Activated CD4-positive, alpha-beta memory T cell treated with anti-CD3 and anti-CD28 coated beads for 36 hours (primary cell): Measurements from ENCODE around the gene CTNND2. TPM values are rescaled to one million over a fixed set of nuclear protein-coding genes. Genes with fewer than 3 reads are reported as not detected.

ENCODE experiments used
- CTCF ChIA-PET: fragments of 350-600 bp; sonication (Branson Sonifier 250); formaldehyde crosslinking; loops from one replicate; lab custom pipeline; 2021; ENCODE audit warnings: antibody characterized with exemption, inconsistent platforms; lab: Charles Lee
- POLR2A ChIA-PET: fragments of 350-600 bp; sonication (Branson Sonifier 250); formaldehyde crosslinking; loops from one replicate; lab custom pipeline; 2021; ENCODE audit warnings: antibody characterized with exemption; lab: Charles Lee
- DNase-seq: peaks from one replicate; pipeline ENCODE4 v3.0.0-alpha.2; 2020
- H3K27ac Mint-ChIP-seq: one replicate; pipeline ENCODE4 v1.8.0; 2021; ENCODE audit warnings: mixed read lengths
- H3K27me3 Mint-ChIP-seq: one replicate; pipeline ENCODE4 v1.8.0; 2021; ENCODE audit warnings: mixed read lengths
- H3K36me3 Mint-ChIP-seq: one replicate; pipeline ENCODE4 v1.8.0; 2021; ENCODE audit warnings: mixed read lengths
- H3K4me1 Mint-ChIP-seq: one replicate; pipeline ENCODE4 v1.8.0; 2021; ENCODE audit warnings: low read depth, mixed read lengths
- H3K4me3 Mint-ChIP-seq: one replicate; pipeline ENCODE4 v1.8.0; 2021; ENCODE audit warnings: mild to moderate bottlenecking, mixed read lengths
- H3K9me3 Mint-ChIP-seq: one replicate; pipeline ENCODE4 v1.8.0; 2021; ENCODE audit warnings: mixed read lengths
- intact Hi-C: fragments of 100-400 bp; cut with micrococcal nuclease; formaldehyde crosslinking; loops from one replicate; pipeline ENCODE4 v1.15.1; 2023
- total RNA-seq, 2 experiments: library from RNA; stranded (reverse); gene quantifications; one replicate each; pipeline ENCODE4 v1.2.3, GENCODE V29; 2021

The CTNND2 gene
- total RNA-seq, 2 experiments from 2014 or later, result not detected

DNA sequence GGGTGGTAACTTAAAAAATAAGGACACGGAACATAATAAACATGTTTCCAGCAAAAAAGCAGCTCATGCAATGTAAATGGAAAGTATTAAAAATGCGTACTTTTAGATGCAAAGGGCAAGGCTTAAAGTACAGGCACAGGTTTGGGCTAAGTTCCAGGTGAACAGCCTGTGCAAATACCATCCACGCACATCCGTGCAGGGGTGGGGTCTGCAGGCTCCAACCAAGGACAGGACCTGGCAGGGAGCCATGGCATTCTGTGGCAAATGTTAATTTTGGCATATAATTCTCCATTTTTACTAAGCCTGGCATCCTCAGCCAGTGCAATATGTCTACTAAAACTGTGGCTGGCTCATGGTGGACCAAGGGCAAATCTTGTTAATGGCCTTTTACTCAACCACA is 777.4 kb downstream of the CTNND2 start:
- Mint-ChIP-seq H3K27me3 (no peaks in the 10 kb centered on the region), H3K4me3 (no peak overlapping the region), H3K27ac (no peak overlapping the region), H3K9me3 (no peaks in the 10 kb centered on the region), H3K4me1 (no peaks in the 10 kb centered on the region), H3K36me3 (no peaks in the 10 kb centered on the region)
- intact Hi-C loops, result no loop called here
- CTCF ChIA-PET, result no interaction called here
- POLR2A ChIA-PET, result no interaction called here
- DNase-seq, result no peak

GRCh38 chr5:11121885-11122284 is 782.4 kb downstream of the CTNND2 start:
- intact Hi-C loops, result no loop called here
- H3K4me1 Mint-ChIP-seq, result no peaks in the 10 kb centered on the region
- no peaks in the 10 kb centered on the region for H3K27me3 Mint-ChIP-seq
- H3K9me3 Mint-ChIP-seq, result no peaks in the 10 kb centered on the region
- ChIA-PET CTCF (no interaction called here), POLR2A (no interaction called here)
- no peak overlapping the region for H3K27ac Mint-ChIP-seq
- no peaks in the 10 kb centered on the region for H3K36me3 Mint-ChIP-seq
- no peak overlapping the region for H3K4me3 Mint-ChIP-seq
- no peak for DNase-seq

- DNase-seq, result no peak
- ChIA-PET POLR2A (no interaction called here), CTCF (no interaction called here)
- no peak overlapping the region for H3K27ac Mint-ChIP-seq
- H3K4me3 Mint-ChIP-seq, result no peak overlapping the region
- H3K4me1 Mint-ChIP-seq, result no peaks in the 10 kb centered on the region
- no peaks in the 10 kb centered on the region for H3K36me3 Mint-ChIP-seq
- no peaks in the 10 kb centered on the region for H3K27me3 Mint-ChIP-seq
- intact Hi-C loops, result no loop called here
- no peaks in the 10 kb centered on the region for H3K9me3 Mint-ChIP-seq
These were observed 794.1 kb downstream of the CTNND2 start for GRCh38 chr5:11110128-11110527.

- ChIA-PET CTCF (no interaction called here), POLR2A (no interaction called here)
- Mint-ChIP-seq H3K27me3 (no peaks in the 10 kb centered on the region), H3K36me3 (no peaks in the 10 kb centered on the region), H3K4me1 (no peaks in the 10 kb centered on the region), H3K4me3 (no peak overlapping the region), H3K9me3 (no peaks in the 10 kb centered on the region), H3K27ac (no peak overlapping the region)
- DNase-seq, result no peak
- intact Hi-C loops, result no loop called here
These were observed 798.5 kb downstream of the CTNND2 start for GRCh38 chr5:11105696-11106095.

- Mint-ChIP-seq H3K4me1 (no peaks in the 10 kb centered on the region), H3K27ac (no peak overlapping the region), H3K36me3 (no peaks in the 10 kb centered on the region), H3K9me3 (no peaks in the 10 kb centered on the region), H3K4me3 (no peak overlapping the region), H3K27me3 (no peaks in the 10 kb centered on the region)
- POLR2A ChIA-PET, result no interaction called here
- DNase-seq, result no peak
- CTCF ChIA-PET, result no interaction called here
- intact Hi-C loops, result no loop called here
These were observed 799.6 kb downstream of the CTNND2 start for GRCh38 chr5:11104651-11105112.

- CTCF ChIA-PET, result no interaction called here
- POLR2A ChIA-PET, result no interaction called here
- Mint-ChIP-seq H3K36me3 (no peaks in the 10 kb centered on the region), H3K27me3 (no peaks in the 10 kb centered on the region), H3K27ac (no peak overlapping the region), H3K4me3 (no peak overlapping the region), H3K4me1 (no peaks in the 10 kb centered on the region), H3K9me3 (no peaks in the 10 kb centered on the region)
- intact Hi-C loops, result no loop called here
- DNase-seq, result no peak
These were observed 800.0 kb downstream of the CTNND2 start for GRCh38 chr5:11104210-11104609.

DNA sequence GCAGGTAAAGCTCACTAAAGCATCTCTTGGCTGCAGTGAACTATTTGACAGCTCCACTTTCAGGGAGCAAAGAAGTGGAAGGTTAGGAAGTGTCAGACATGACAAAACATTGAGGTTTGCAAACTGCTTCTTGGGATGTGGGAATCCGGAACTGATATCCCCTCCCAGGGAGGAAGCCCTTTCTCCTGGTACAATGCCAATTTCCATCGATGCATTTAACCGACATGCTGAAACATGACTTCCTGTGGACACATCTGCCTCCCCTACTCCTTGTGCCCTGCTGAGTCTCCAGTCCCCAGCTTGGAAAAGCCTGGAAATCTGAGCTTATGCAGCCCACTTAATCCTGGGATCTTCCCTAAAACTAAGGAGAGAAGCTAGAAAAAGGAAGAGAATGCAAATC is 820.1 kb downstream of the CTNND2 start:
- ChIA-PET POLR2A (no interaction called here), CTCF (no interaction called here)
- Mint-ChIP-seq H3K27ac (no peak overlapping the region), H3K4me1 (no peaks in the 10 kb centered on the region), H3K27me3 (no peaks in the 10 kb centered on the region), H3K9me3 (peaks cover 2% of the 10 kb centered on the region), H3K36me3 (no peaks in the 10 kb centered on the region), H3K4me3 (no peak overlapping the region)
- intact Hi-C loops, result no loop called here
- DNase-seq, result no peak

DNA sequence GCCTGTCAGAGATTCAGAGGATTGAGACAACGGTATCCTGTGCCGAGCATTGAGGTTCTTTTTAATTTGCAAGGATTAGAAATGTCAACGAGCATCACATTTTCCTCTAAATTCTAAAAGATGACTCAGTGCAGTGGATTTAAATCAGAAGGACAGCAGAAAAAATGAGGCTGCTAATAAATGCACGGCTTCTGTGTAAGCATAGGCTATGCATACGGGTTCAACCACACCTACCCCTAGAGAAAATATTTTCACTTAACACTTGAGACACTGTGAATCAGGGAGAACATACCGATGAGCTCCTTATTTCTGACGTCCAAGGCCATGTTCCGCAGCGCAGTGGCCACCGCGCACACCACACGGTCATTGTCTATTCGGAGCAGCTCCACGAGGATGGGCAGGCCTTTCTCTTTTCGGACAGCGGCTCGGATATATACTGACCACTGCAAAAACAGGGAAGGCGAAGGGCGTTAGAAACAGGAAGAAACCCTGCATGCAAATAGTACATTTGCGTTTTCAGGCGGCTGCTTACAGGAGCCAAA is 821.8 kb downstream of the CTNND2 start:
- no peaks in the 10 kb centered on the region for H3K4me1 Mint-ChIP-seq
- H3K27me3 Mint-ChIP-seq, result peaks cover 5% of the 10 kb centered on the region
- H3K36me3 Mint-ChIP-seq, result no peaks in the 10 kb centered on the region
- no peak overlapping the region for H3K27ac Mint-ChIP-seq
- ChIA-PET CTCF (no interaction called here), POLR2A (no interaction called here)
- intact Hi-C loops, result no loop called here
- no peak overlapping the region for H3K4me3 Mint-ChIP-seq
- H3K9me3 Mint-ChIP-seq, result no peaks in the 10 kb centered on the region
- no peak for DNase-seq

- H3K27me3 Mint-ChIP-seq, result peaks cover 6% of the 10 kb centered on the region
- ChIA-PET POLR2A (no interaction called here), CTCF (no interaction called here)
- H3K27ac Mint-ChIP-seq, result no peak overlapping the region
- intact Hi-C loops, result no loop called here
- no peaks in the 10 kb centered on the region for H3K4me1 Mint-ChIP-seq
- no peaks in the 10 kb centered on the region for H3K36me3 Mint-ChIP-seq
- no peaks in the 10 kb centered on the region for H3K9me3 Mint-ChIP-seq
- DNase-seq, result no peak
- no peak overlapping the region for H3K4me3 Mint-ChIP-seq
These were observed 827.2 kb downstream of the CTNND2 start for GRCh38 chr5:11076945-11077613.

- no peak overlapping the region for H3K27ac Mint-ChIP-seq
- CTCF ChIA-PET, result interaction anchor here (0.6 kb wide), 1 partner anchor 98 kb away, joined by 3 read pairs; no protein-coding TSS in a partner anchor
- H3K27me3 Mint-ChIP-seq, result peaks cover 6% of the 10 kb centered on the region
- no peaks in the 10 kb centered on the region for H3K4me1 Mint-ChIP-seq
- POLR2A ChIA-PET, result no interaction called here
- intact Hi-C loops, result no loop called here
- peaks cover 4% of the 10 kb centered on the region for H3K9me3 Mint-ChIP-seq
- DNase-seq, result no peak
- H3K36me3 Mint-ChIP-seq, result no peaks in the 10 kb centered on the region
- H3K4me3 Mint-ChIP-seq, result no peak overlapping the region
These were observed 829.0 kb downstream of the CTNND2 start for GRCh38 chr5:11075035-11075805.

- ChIA-PET CTCF (no interaction called here), POLR2A (no interaction called here)
- Mint-ChIP-seq H3K36me3 (no peaks in the 10 kb centered on the region), H3K27me3 (peaks cover 2% of the 10 kb centered on the region), H3K9me3 (peaks cover 15% of the 10 kb centered on the region), H3K27ac (no peak overlapping the region), H3K4me1 (no peaks in the 10 kb centered on the region), H3K4me3 (no peak overlapping the region)
- no peak for DNase-seq
- intact Hi-C loops, result no loop called here
These were observed 831.7 kb downstream of the CTNND2 start for GRCh38 chr5:11072568-11072967.

DNA sequence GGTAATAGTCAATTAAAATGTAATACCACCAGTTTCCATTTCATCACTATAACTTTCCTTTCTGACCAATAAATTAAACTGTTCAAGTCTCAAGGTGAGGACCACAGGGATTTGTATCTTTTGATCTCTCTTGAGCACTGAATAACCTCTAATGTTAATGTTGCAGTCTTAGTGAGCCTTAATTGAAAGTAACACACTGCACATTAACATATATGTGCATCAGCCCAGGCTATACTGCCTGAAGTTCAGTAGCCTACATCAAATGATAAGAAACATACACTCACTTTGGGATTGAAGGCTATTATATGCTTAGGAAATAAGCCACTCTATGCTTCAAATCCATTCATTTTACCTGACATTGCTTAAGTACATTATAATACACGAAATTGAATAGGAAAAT is 832.2 kb downstream of the CTNND2 start:
- intact Hi-C loops, result no loop called here
- no peak overlapping the region for H3K4me3 Mint-ChIP-seq
- H3K9me3 Mint-ChIP-seq, result peaks cover 15% of the 10 kb centered on the region
- ChIA-PET POLR2A (no interaction called here), CTCF (no interaction called here)
- H3K36me3 Mint-ChIP-seq, result no peaks in the 10 kb centered on the region
- H3K27ac Mint-ChIP-seq, result no peak overlapping the region
- no peaks in the 10 kb centered on the region for H3K4me1 Mint-ChIP-seq
- no peaks in the 10 kb centered on the region for H3K27me3 Mint-ChIP-seq
- no peak for DNase-seq
